GM12878 (cell line): ENCODE results near the gene SRBD1. TPM values are rescaled to one million over a fixed set of nuclear protein-coding genes. Genes with fewer than 3 reads are reported as not detected.

Experiments used
- ATAC-seq: fragments of 200-7000 bp; cut with Tn5 transposase; 3 replicates; pipeline ENCODE4 v1.9.1; 2020; ENCODE audit warnings: mild to moderate bottlenecking, moderate library complexity
- BruUV-seq: library from RNA; stranded (reverse); fragments of 400-500 nt; replicated peaks from 2 replicates; lab custom pipeline; 2021; lab: Mats Ljungman, UMichigan
- CTCF ChIA-PET: fragments of 300-600 bp; sonication (Branson Sonifier 250); formaldehyde crosslinking; extraction: SDS; loops from one replicate; lab custom pipeline; 2021; ENCODE audit warnings: inconsistent platforms; lab: Yijun Ruan, JAX
- POLR2A ChIA-PET: fragments of 350-600 bp; formaldehyde crosslinking; extraction: SDS; loops from one replicate; lab custom pipeline; 2021; ENCODE audit warnings: inconsistent platforms; lab: Charles Lee
- RAD21 ChIA-PET: fragments of 300-600 bp; sonication (Branson Sonifier 250); formaldehyde crosslinking; loops from one replicate; lab custom pipeline; 2023; ENCODE audit warnings: antibody characterized with exemption; ENCODE audit not compliant: unreplicated experiment; lab: Charles Lee
- SMC1A ChIA-PET: fragments of 300-600 bp; sonication (Branson Sonifier 250); formaldehyde crosslinking; loops from one replicate; lab custom pipeline; 2023; ENCODE audit not compliant: unreplicated experiment, uncharacterized antibody; lab: Charles Lee
- DNase-seq: peaks from one replicate; pipeline ENCODE4 v3.0.0-alpha.2; 2011; ENCODE audit warnings: low read depth, low spot score
- FAIRE-seq: peaks from 3 replicates; lab custom pipeline; 2011; peaks lifted over from hg19 to GRCh38; lab: Jason Lieb, UNC
- H2AFZ ChIP-seq: 2 replicates; pipeline ENCODE4 v1.6.0; 2011; ENCODE audit warnings: low read depth, low read length, control low read depth; ENCODE audit not compliant: control insufficient read depth
- H3K27ac ChIP-seq: 2 replicates; pipeline ENCODE4 v1.5.1; 2011; ENCODE audit warnings: control low read depth; ENCODE audit not compliant: control insufficient read depth, insufficient read depth
- H3K27me3 ChIP-seq, 2 experiments: replicated peaks in 1 of 2; 2 replicates each; pipeline versions ENCODE4 v1.6.0 to v1.6.1; 2011; ENCODE audit warnings: low read length in 1 of 2; ENCODE audit not compliant: control insufficient read depth in 2 of 2, insufficient read depth in 2 of 2
- H3K36me3 ChIP-seq, 2 experiments: 2 replicates each; pipeline ENCODE4 v1.5.1; 2011; ENCODE audit warnings: low read length in 1 of 2; ENCODE audit not compliant: control insufficient read depth in 2 of 2, insufficient read depth in 2 of 2
- H3K4me1 ChIP-seq: 2 replicates; pipeline ENCODE4 v1.6.1; 2011; ENCODE audit warnings: mild to moderate bottlenecking, low read length, moderate library complexity, mixed read lengths; ENCODE audit not compliant: control insufficient read depth, insufficient read depth
- H3K4me2 ChIP-seq: 2 replicates; pipeline ENCODE4 v1.6.0; 2011; ENCODE audit warnings: control low read depth; ENCODE audit not compliant: control insufficient read depth, insufficient read depth
- H3K4me3 ChIP-seq: fragments of 200-600 bp; sonication (generic); 2 replicates; pipeline ENCODE4 v1.5.1; 2016
- H3K79me2 ChIP-seq: 2 replicates; pipeline ENCODE4 v1.6.0; 2011; ENCODE audit warnings: low read length; ENCODE audit not compliant: control insufficient read depth, insufficient read depth
- H3K9ac ChIP-seq: 2 replicates; pipeline ENCODE4 v1.8.0; 2011; ENCODE audit warnings: low read length, control low read depth, mixed read lengths; ENCODE audit not compliant: control insufficient read depth, insufficient read depth
- H3K9me3 ChIP-seq: replicated peaks from 3 replicates; pipeline ENCODE4 v1.5.1; 2011; ENCODE audit warnings: mild to moderate bottlenecking, low read length; ENCODE audit not compliant: control insufficient read depth, insufficient read depth
- H4K20me1 ChIP-seq: 2 replicates; pipeline ENCODE4 v1.6.0; 2011; ENCODE audit not compliant: control insufficient read depth, insufficient read depth
- USF2 ChIP-seq: IDR thresholded peaks from 2 replicates; pipeline ENCODE4 v1.6.1; 2011; ENCODE audit warnings: low read depth, low read length, improper control_type of control experiment, borderline replicate concordance
- WGBS: methylation state at CpG from one replicate; pipeline ENCODE4 v1.1.6; 2016; ENCODE audit warnings: low lambda C conversion rate; ENCODE audit not compliant: insufficient replicate concordance, insufficient coverage; ENCODE audit errors: missing lambda C conversion rate; 5-methylcytosine and 5-hydroxymethylcytosine counted together
- in situ Hi-C: fragments of 300-500 bp; cut with MboI; formaldehyde crosslinking; loops from 9 replicates; pipeline ENCODE4 v1.14.3; 2018; ENCODE audit warnings: mixed read lengths
- intact Hi-C: fragments of 100-400 bp; cut with micrococcal nuclease; formaldehyde crosslinking; loops from one replicate; pipeline ENCODE4 v1.14.2; 2022; ENCODE audit not compliant: unreplicated experiment
- polyA plus RNA-seq, 11 experiments: library from polyadenylated mRNA; depleted of rRNA in 4 of 11; unstranded in 6 of 11; stranded (reverse) in 5 of 11; fragments of >200 nt; fragmentation: Nextera tagmentation in 4 of 11; fragmentation: Illumina TruSeq in 1 of 11; extraction: Ambion mirVana in 4 of 11; extraction: Trizol in 1 of 11; gene quantifications; 1 replicate in 1 of 11; 2 replicates in 10 of 11; pipeline versions ENCODE4 v1.2.1 to v1.2.3, GENCODE V29; 2011 to 2016; ENCODE audit warnings: inconsistent platforms in 2 of 11, missing spikeins in 2 of 11, low read depth in 1 of 11
- total RNA-seq, 4 experiments: library from RNA; depleted of rRNA in 3 of 4; stranded (reverse); fragments of >200 nt in 3 of 4; fragmentation: Illumina TruSeq in 1 of 4; extraction: Trizol in 1 of 4; gene quantifications; 2 replicates each; pipeline versions ENCODE4 v1.2.1 to v1.2.3, GENCODE V29; 2013 to 2021
- TF ChIP-seq, protein P1 (sequence below): fragments of 450-650 bp; formaldehyde crosslinking; IDR thresholded peaks from 2 replicates; pipeline ENCODE4 v1.4.0; 2020; ENCODE audit warnings: mild to moderate bottlenecking, moderate library complexity

SRBD1 gene
- total and polyA plus RNA-seq, 10 of the 15 experiments (the other 5 are each of a cell fraction or from before 2014, with no cell fraction given), result 9.7 to 33.1 (median 20.1) TPM

DNA sequence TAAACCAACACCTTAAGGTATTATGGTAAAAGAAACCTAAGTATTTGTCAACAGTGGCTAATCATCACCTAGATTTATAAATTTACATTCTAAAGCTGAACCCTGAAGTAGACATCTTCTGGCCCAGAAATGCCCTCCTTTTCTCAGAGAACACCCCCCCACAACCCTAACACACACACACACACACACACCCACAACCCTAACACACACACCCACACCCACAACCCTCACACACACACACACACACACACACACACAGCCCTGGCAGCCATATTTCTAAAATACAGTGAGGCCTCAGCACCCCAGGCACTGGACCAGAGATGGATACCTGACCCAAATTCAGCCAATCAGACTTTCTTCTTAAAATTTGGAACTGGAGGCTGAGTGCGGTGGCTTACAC, 14.3 kb downstream of the SRBD1 start:
- Histone ChIP-seq H3K4me2 (no peak overlapping the region), H3K27me3 (no peaks in the 10 kb centered on the region), H3K9ac (no peak overlapping the region), H3K4me3 (no peak overlapping the region), H3K9me3 (no peaks in the 10 kb centered on the region; the same call in 2 of the 3 replicates), H3K36me3 (peaks cover 7 to 34% of the 10 kb centered on the region in 2 experiments), H3K79me2 (no peaks in the 10 kb centered on the region), H3K4me1 (no peaks in the 10 kb centered on the region), H3K27ac (no peak overlapping the region), H4K20me1 (no peaks in the 10 kb centered on the region), H2AFZ (no peak overlapping the region)
- FAIRE-seq (no peak), DNase-seq (no peak), ATAC-seq (no peak)
- 100% methylated on average over 1 of the region's 1 CpG for WGBS
- TF ChIP-seq USF2, result no peak
- TF ChIP-seq, protein P1, sequence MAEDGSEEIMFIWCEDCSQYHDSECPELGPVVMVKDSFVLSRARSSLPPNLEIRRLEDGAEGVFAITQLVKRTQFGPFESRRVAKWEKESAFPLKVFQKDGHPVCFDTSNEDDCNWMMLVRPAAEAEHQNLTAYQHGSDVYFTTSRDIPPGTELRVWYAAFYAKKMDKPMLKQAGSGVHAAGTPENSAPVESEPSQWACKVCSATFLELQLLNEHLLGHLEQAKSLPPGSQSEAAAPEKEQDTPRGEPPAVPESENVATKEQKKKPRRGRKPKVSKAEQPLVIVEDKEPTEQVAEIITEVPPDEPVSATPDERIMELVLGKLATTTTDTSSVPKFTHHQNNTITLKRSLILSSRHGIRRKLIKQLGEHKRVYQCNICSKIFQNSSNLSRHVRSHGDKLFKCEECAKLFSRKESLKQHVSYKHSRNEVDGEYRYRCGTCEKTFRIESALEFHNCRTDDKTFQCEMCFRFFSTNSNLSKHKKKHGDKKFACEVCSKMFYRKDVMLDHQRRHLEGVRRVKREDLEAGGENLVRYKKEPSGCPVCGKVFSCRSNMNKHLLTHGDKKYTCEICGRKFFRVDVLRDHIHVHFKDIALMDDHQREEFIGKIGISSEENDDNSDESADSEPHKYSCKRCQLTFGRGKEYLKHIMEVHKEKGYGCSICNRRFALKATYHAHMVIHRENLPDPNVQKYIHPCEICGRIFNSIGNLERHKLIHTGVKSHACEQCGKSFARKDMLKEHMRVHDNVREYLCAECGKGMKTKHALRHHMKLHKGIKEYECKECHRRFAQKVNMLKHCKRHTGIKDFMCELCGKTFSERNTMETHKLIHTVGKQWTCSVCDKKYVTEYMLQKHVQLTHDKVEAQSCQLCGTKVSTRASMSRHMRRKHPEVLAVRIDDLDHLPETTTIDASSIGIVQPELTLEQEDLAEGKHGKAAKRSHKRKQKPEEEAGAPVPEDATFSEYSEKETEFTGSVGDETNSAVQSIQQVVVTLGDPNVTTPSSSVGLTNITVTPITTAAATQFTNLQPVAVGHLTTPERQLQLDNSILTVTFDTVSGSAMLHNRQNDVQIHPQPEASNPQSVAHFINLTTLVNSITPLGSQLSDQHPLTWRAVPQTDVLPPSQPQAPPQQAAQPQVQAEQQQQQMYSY (CRISPR knock-in tag), result no peak
- ChIA-PET POLR2A (interaction anchor here (1.0 kb wide), 1 partner anchor 9 kb away, joined by 5 read pairs; no protein-coding TSS in a partner anchor), SMC1A (interaction anchor here (0.7 to 1.6 kb wide), 3 partner anchors 12 to 104 kb away, joined by 3 read pairs; no protein-coding TSS in a partner anchor), CTCF (interaction anchor here (1.4 to 3.2 kb wide), 2 partner anchors 9 to 10 kb away, joined by 8 to 23 read pairs; no protein-coding TSS in a partner anchor), RAD21 (interaction anchor here (0.7 kb wide), 1 partner anchor 13 kb away, joined by 3 read pairs; no protein-coding TSS in a partner anchor)
- no TSS peak for BruUV-seq
- intact Hi-C loops (no loop called here), in situ Hi-C loops (no loop called here)
